Stimulated activated effector memory CD8-positive, alpha-beta T cell treated with anti-CD3 and anti-CD28 coated beads, Interleukin-12 subunit alpha, Interleukin-12 subunit beta, amount 100 ng/mL, for 72 hours (primary cell): ENCODE data around the gene GIMAP7.
A peak's percentile ranks its signal among the peaks of the same experiment; 100 is the strongest.
"Not testable (repeated sequence)": the region's sequence is repeated elsewhere in the genome, so short reads cannot be mapped to it uniquely, and the experiment has no call there.

Experiments used
- ATAC-seq: fragments of 150-1000 bp; cut with Tn5 transposase; 2 replicates; pipeline ENCODE4 v1.10.0; 2021
- DNase-seq, 2 donors: peaks; one replicate each; pipeline ENCODE4 v3.0.0; 2021 to 2022; ENCODE audit warnings: low spot score in 2 of 2
- H3K27ac Mint-ChIP-seq: one replicate; pipeline ENCODE4 v1.8.0; 2022; ENCODE audit warnings: mild to moderate bottlenecking, mixed read lengths
- H3K36me3 Mint-ChIP-seq: one replicate; pipeline ENCODE4 v1.8.0; 2022; ENCODE audit warnings: mild to moderate bottlenecking, mixed read lengths
- H3K4me1 Mint-ChIP-seq: one replicate; pipeline ENCODE4 v1.8.0; 2022; ENCODE audit warnings: mixed read lengths
- H3K4me3 Mint-ChIP-seq: one replicate; pipeline ENCODE4 v1.8.0; 2022; ENCODE audit warnings: mild to moderate bottlenecking, mixed read lengths
- H3K9me3 Mint-ChIP-seq: one replicate; pipeline ENCODE4 v1.8.0; 2022; ENCODE audit warnings: mixed read lengths

The GIMAP7 gene

GRCh38 chr7:150514748-150515222 lies at the start of gene GIMAP7:
TSS of gene GIMAP7 (plus strand) at chr7:150514872. CDS start at chr7:150519975, 5,103 bp downstream.
- peaks cover 3% of the 10 kb centered on the region for H3K9me3 Mint-ChIP-seq
- H3K4me1 Mint-ChIP-seq: peaks cover 60% of the 10 kb centered on the region
- peak within 1 kb of the TSS; percentile 87 for H3K4me3 Mint-ChIP-seq
- H3K36me3 Mint-ChIP-seq: peaks cover 8% of the 10 kb centered on the region
- ATAC-seq: peak; percentile 85
- peak within 1 kb of the TSS; percentile 97 for H3K27ac Mint-ChIP-seq
- DNase-seq: peak; percentile 26 to 79

DNA sequence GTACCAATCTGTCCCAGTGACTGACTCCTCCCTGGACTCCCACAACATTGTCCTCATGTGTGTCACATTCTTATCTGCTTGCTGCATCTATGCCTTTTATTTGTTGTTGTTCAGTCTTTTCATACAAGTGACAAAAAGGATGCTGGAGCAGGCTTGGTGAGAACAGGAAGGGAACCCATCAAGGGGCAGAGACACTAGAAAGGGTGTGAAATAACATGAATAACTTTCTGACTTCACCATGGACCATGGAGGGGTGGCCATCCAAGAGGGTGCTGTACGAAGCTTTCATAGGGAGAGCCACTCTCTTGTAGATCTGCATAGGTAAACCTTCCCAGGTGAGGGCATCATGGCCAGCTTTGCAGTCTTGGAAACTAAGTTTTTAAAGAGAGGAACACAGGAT lies 49.7 kb upstream of the GIMAP7 start:
- no peak overlapping the region for H3K27ac Mint-ChIP-seq
- ATAC-seq: no peak
- H3K4me1 Mint-ChIP-seq: peaks cover 65% of the 10 kb centered on the region

DNA sequence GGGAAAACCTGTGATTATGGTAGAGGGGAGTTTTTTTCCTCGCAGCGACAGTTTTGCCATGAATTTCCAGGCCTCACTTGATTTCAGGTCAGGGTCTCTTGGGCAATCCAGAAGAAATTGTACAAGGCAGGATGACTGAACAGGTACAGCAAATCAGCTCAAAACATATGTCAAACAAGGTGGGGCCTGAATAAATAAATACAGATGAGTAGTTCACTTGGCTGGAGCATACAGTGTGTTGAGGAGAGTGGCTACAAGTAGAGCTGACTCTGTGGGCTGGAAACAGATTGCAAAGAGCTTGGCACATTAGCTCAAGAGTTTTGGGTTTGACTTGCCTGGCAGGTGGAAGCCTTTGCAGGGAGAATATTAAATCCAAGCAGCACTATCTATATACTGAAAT lies 49.3 kb upstream of the GIMAP7 start:
- peaks cover 65% of the 10 kb centered on the region for H3K4me1 Mint-ChIP-seq
- H3K36me3 Mint-ChIP-seq: peaks cover 37% of the 10 kb centered on the region
- H3K27ac Mint-ChIP-seq: no peak overlapping the region
- peaks cover 25% of the 10 kb centered on the region for H3K9me3 Mint-ChIP-seq
- no peak overlapping the region for H3K4me3 Mint-ChIP-seq
- ATAC-seq: no peak
- no peak for DNase-seq

More for the DNA sequence above, 49.7 kb upstream of the GIMAP7 start:
- no peak overlapping the region for H3K4me3 Mint-ChIP-seq
- DNase-seq: no peak
- peaks cover 28% of the 10 kb centered on the region for H3K9me3 Mint-ChIP-seq
- peaks cover 33% of the 10 kb centered on the region for H3K36me3 Mint-ChIP-seq

- Mint-ChIP-seq H3K4me1 (peaks cover 62% of the 10 kb centered on the region), H3K9me3 (peaks cover 18% of the 10 kb centered on the region), H3K4me3 (no peak overlapping the region), H3K27ac (peak overlapping the region; percentile 57), H3K36me3 (peaks cover 47% of the 10 kb centered on the region)
- ATAC-seq (no peak), DNase-seq (no peak)
Observed at GRCh38 chr7:150466477-150466876, 48.2 kb upstream of the GIMAP7 start.

- ATAC-seq: no peak
- no peak overlapping the region for H3K4me3 Mint-ChIP-seq
- H3K4me1 Mint-ChIP-seq: peaks cover 60% of the 10 kb centered on the region
- no peak for DNase-seq
- peaks cover 3% of the 10 kb centered on the region for H3K9me3 Mint-ChIP-seq
- H3K27ac Mint-ChIP-seq: peak overlapping the region; percentile 82
- H3K36me3 Mint-ChIP-seq: peaks cover 48% of the 10 kb centered on the region
Observed at GRCh38 chr7:150468241-150468640, 46.4 kb upstream of the GIMAP7 start.

- peaks cover 63% of the 10 kb centered on the region for H3K36me3 Mint-ChIP-seq
Observed at GRCh38 chr7:150471886-150472285, 42.8 kb upstream of the GIMAP7 start.

DNA sequence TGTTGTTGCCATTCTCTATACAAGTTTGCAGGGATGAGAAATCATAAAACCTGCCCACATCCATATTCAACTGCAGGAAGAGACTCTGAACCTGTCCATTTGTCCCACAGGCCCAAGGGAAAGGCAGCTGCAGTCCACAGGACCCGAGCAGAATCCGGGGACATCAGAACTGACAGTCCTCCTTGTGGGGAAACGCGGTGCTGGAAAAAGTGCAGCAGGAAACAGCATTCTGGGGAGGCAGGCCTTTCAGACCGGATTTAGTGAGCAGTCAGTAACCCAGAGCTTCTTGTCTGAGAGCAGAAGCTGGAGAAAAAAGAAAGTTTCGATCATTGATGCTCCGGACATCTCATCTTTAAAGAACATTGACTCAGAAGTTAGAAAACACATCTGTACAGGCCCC lies 40.8 kb upstream of the GIMAP7 start:
- no peak overlapping the region for H3K4me3 Mint-ChIP-seq
- H3K27ac Mint-ChIP-seq: no peak overlapping the region
- no peak for ATAC-seq
- DNase-seq: no peak
- H3K36me3 Mint-ChIP-seq: peaks cover 52% of the 10 kb centered on the region
- H3K4me1 Mint-ChIP-seq: peaks cover 58% of the 10 kb centered on the region
- H3K9me3 Mint-ChIP-seq: no peaks in the 10 kb centered on the region

More at GRCh38 chr7:150471886-150472285, 42.8 kb upstream of the GIMAP7 start:
- DNase-seq (no peak), ATAC-seq (no peak)
- Mint-ChIP-seq H3K4me1 (peaks cover 56% of the 10 kb centered on the region), H3K27ac (peak overlapping the region; percentile 21), H3K4me3 (no peak overlapping the region), H3K9me3 (no peaks in the 10 kb centered on the region)

DNA sequence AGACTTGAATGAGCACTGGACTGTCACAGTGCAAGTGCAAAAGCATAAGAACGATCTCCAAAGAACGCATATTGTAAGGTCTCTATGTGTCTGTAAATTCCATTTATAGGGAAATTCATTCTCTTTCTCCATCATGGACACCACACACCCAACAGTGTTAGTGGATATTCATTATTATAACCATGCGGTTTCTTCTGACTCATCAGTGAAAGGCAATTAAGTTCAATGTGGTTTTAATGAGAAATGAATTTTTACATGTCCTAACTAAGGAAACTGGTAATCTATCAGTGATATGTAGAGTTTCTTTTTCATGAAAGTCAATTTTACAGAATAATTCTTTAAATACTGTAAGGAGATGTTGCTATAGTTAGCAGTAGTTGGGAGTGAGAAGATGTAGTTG lies 38.4 kb upstream of the GIMAP7 start:
- peaks cover 64% of the 10 kb centered on the region for H3K4me1 Mint-ChIP-seq

GRCh38 chr7:150476819-150477631 lies 37.6 kb upstream of the GIMAP7 start:
- peaks cover 68% of the 10 kb centered on the region for H3K4me1 Mint-ChIP-seq
- ATAC-seq (no peak), DNase-seq (no peak)
- H3K27ac Mint-ChIP-seq: peak overlapping the region; percentile 79
- peak overlapping the region; percentile 43 for H3K4me3 Mint-ChIP-seq
- peaks cover 29% of the 10 kb centered on the region for H3K36me3 Mint-ChIP-seq
- no peaks in the 10 kb centered on the region for H3K9me3 Mint-ChIP-seq

More for the DNA sequence above, 38.4 kb upstream of the GIMAP7 start:
- Mint-ChIP-seq H3K4me3 (peak overlapping the region; percentile 43), H3K27ac (peak overlapping the region; percentile 79), H3K36me3 (peaks cover 31% of the 10 kb centered on the region), H3K9me3 (no peaks in the 10 kb centered on the region)
- DNase-seq (no peak), ATAC-seq (peak; percentile 84)

- Mint-ChIP-seq H3K9me3 (no peaks in the 10 kb centered on the region), H3K27ac (peak overlapping the region; percentile 79), H3K4me1 (peaks cover 86% of the 10 kb centered on the region), H3K4me3 (no peak overlapping the region), H3K36me3 (peaks cover 23% of the 10 kb centered on the region)
- DNase-seq (no peak), ATAC-seq (peak; percentile 60)
Observed at GRCh38 chr7:150479023-150479716, 35.5 kb upstream of the GIMAP7 start.

GRCh38 chr7:150481186-150481920 lies 33.3 kb upstream of the GIMAP7 start:
- peaks cover 6% of the 10 kb centered on the region for H3K36me3 Mint-ChIP-seq
- peak overlapping the region; percentile 97 for H3K27ac Mint-ChIP-seq
- H3K4me3 Mint-ChIP-seq: peak overlapping the region; percentile 71
- DNase-seq (peak; percentile 26 to 70), ATAC-seq (peak; percentile 84)
- H3K4me1 Mint-ChIP-seq: peaks cover 78% of the 10 kb centered on the region
- no peaks in the 10 kb centered on the region for H3K9me3 Mint-ChIP-seq

DNA sequence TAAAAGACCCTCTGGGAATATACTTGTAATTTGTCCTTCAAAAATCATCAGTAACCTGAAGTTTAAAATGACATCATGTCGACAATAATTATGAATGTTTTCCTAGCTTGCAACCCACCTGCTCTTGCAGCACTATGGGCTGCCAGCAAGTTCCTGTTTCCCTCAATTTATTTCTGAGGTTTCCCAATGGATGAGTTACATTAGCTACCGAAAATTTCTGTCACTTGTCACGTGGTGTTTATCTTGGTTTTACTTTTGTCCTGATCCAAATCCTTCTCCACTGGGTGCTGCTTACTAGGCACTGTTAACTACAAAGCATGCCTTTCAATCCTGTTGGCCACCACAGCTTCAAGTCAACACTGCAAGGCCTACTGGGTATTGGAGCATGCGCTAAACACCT lies 32.8 kb upstream of the GIMAP7 start:
- Mint-ChIP-seq H3K4me3 (peak overlapping the region; percentile 71), H3K4me1 (peaks cover 73% of the 10 kb centered on the region), H3K27ac (peak overlapping the region; percentile 97), H3K9me3 (no peaks in the 10 kb centered on the region), H3K36me3 (peaks cover under 1% of the 10 kb centered on the region)
- DNase-seq (no peak), ATAC-seq (no peak)

DNA sequence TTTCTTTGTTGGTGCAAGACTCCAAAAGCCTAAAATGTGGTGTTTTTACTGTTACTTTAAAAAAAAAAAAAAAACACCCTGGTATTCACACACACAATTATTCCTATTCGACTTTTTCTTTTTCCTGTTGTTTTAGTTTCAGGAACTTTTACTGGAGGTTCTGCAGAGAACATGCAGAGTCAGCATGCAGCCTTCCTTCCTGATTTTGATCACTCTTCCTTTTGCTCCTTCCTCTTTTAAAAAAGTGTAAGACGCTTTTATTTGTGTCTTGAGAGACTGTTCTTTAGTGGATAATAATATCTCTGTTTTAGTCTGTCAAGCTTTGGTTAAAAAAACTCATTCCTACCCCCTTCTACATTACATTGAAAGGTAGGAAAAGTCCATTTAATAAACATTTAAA lies 31.2 kb upstream of the GIMAP7 start:
- DNase-seq, H3K9me3 Mint-ChIP-seq, ATAC-seq, H3K36me3 Mint-ChIP-seq: not testable (repeated sequence)
- Mint-ChIP-seq H3K27ac (peak overlapping the region; percentile 97), H3K4me3 (peak overlapping the region; percentile 71), H3K4me1 (peaks cover 57% of the 10 kb centered on the region)

GRCh38 chr7:150484071-150484470 lies 30.6 kb upstream of the GIMAP7 start:
- not testable (repeated sequence) for H3K9me3 Mint-ChIP-seq, DNase-seq, ATAC-seq, H3K36me3 Mint-ChIP-seq
- Mint-ChIP-seq H3K4me3 (peak overlapping the region; percentile 71), H3K27ac (peak overlapping the region; percentile 97), H3K4me1 (peaks cover 51% of the 10 kb centered on the region)

DNA sequence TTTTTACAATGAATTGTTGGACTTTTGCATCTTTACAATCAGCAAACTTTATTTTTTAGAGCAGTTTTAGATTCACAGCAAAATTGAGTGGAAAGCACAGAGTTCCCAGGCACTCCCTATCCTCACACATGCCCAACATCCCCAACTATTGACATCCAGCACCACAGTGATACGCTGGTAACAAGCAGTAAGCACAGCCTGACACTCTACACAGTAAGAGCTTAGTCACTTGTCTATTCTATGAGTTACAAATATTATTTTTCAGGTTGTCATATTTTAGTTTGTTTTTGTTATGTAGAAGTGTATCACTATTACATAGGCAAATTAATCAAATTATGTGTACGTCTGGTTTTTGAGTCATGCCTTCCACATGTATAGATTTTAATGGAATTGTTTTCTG lies 27.0 kb upstream of the GIMAP7 start:
- DNase-seq (no peak), ATAC-seq (no peak)
- no peaks in the 10 kb centered on the region for H3K9me3 Mint-ChIP-seq
- no peak overlapping the region for H3K4me3 Mint-ChIP-seq
- peaks cover 21% of the 10 kb centered on the region for H3K4me1 Mint-ChIP-seq
- H3K36me3 Mint-ChIP-seq: no peaks in the 10 kb centered on the region
- no peak overlapping the region for H3K27ac Mint-ChIP-seq
